T follicular helper cell (primary cell): ENCODE results near the gene TBC1D1.

ENCODE experiments used
- DNase-seq: peaks from one replicate; pipeline ENCODE4 v3.0.0-alpha.2; 2020; ENCODE audit warnings: low read depth

The TBC1D1 gene

DNA sequence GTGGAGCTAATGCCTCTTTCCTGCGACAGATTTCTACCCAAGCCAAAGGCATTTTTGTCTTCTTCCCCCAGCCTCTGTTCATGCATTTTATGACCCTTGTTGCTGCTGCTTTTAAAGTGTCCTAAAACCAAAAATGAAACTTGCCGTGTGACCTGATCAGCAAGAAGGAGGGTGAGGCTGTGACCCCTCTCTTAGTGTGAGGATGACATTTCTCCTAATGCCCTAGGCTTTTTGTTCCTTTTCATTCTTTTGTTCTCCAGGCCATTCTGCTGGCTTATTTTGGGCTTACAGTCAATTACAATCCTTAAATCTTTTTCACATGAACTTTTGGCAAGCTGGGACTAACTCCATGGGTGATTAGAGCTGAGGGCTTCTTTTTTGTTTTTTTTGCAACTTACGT is 103.7 kb downstream of the TBC1D1 start:
- DNase-seq, result no peak

DNA sequence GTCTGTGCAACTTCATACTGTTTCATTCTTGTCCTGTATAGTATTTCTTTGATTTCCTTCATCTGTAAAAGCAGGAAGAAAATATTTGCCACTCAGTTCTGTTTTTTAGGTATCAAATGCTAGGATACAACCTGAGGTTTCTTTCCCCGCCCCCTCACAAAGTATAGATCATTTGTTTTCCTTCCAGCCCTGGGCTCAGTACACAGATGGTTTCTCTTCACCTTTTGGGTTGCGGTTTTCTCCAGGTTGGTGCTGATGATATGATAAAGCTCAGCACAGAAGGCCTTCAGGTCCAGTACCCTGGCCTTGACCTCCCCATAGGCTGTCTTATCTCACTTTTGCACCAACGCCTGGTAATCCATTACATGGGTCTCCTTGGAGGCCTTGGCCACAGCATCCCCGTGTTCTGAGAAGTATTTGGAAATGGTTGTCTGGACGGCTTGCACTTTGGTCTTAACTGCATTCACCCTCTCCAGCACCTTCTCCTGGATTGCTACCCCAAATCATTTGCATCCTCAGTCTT is 104.5 kb downstream of the TBC1D1 start:
- DNase-seq, result no peak

DNA sequence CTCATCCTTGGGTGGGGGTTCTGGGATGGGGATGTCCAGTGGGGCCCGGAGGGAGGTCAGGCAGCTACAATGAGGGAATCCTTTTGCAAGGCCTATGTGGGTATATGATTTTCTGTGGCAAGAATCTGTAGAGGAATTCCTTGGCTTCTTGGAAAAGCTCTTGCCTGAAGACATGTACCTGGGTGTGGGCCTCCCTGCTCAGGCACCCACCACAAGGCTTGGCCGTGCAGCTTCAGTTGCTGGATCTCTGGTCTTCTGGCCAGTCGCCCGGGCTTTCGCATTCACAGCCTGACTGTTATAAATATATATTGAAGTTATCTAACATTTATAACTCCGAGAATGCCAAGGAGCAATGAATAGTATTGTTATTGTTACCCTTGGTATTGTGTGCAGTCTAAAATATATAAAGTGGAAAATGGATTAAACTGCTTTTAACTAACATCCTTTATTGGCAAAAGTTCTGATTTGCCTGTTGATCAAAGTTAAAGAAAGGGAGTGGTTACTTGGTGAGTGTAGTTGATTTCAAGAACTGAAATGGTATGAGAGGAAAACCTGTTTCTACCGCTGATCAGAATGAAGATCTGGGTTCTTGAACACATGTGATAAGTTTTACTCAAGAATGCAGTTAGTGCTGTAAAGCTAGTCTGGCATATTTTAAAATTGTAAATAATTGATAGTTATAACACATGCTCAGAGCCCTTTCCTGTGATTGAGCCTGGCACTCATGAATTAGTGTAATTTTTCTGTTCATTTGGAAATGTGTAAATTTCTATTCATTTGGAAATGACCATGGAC is 105.3 kb downstream of the TBC1D1 start:
- no peak for DNase-seq

DNA sequence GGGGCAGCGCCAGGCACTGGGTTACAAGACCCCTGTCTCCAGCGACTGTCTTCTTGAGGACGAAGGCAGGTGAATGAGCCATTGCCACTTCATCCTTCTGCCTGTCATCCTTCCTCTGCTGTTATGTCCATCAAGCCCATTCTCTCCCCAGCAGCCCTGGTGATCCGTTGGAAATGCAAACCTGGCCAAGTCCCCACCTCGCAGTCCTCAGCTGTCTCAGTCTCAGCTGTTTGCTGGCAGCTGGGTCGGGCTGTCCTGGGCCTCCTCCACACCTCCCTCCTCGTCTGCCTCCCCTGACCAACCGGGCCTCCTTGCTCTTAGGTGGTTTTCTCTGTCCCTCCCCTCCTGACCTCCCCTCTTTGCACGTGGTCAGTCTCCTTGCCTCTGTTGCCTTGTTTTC is 107.3 kb downstream of the TBC1D1 start:
- DNase-seq, result no peak

- DNase-seq, result no peak
These were observed 108.3 kb downstream of the TBC1D1 start for GRCh38 chr4:37999000-37999716.

GRCh38 chr4:37999965-38000364 is 109.1 kb downstream of the TBC1D1 start:
- no peak for DNase-seq

- DNase-seq, result no peak
These were observed 111.0 kb downstream of the TBC1D1 start for GRCh38 chr4:38001927-38002326.

DNA sequence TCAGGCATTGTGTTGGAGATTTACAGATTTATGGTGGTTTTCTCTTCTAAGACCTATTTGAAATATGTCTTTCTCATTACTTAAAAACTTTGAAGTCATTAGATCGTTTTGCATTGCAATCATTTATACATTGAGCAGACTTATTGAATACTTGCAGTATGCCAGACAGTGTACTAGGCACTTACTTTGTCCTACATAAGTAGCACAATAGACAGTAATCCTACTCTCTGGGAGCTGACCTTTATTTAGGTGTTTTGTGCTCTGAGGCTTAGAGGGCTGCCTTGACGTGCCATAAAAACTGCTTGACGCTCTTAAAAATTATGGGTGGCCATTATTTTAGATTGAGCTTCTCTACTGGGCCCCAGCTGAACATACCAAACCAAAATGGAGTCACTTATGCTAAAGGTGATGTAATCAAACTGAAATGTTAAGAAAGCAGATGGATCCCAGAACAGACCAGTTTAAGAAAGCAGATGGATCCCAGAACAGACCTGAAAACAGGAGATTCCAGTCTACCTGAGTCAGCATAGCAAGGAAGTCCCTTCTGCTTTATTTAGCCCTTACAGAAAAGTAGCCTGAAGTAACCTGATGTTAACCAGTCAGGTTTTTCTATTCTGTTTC is 111.7 kb downstream of the TBC1D1 start:
- no peak for DNase-seq

- DNase-seq, result no peak
These were observed 112.2 kb downstream of the TBC1D1 start for GRCh38 chr4:38003102-38003501.

- no peak for DNase-seq
These were observed 112.7 kb downstream of the TBC1D1 start for GRCh38 chr4:38003628-38004027.

GRCh38 chr4:38004062-38004461 is 113.2 kb downstream of the TBC1D1 start:
- DNase-seq, result no peak

DNA sequence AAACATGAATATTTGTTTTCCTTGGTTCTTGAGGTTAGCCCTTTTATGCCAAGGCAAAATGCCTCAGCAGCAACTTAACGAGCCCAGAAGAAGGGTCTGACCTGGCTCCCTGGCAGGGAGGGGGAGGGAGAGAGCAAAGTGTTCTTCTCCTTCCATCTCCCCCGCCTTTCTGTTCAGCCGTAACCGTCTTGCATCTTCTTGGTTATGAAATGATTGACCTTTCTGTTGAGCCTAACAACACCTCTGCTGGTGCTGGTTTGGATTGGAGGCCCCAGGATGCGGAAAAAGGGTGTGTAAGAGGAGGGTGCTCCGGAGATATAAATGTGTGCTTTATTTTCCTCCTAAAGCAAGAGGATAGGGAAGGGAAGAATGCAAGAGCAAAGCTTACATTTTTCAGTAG is 114.0 kb downstream of the TBC1D1 start:
- DNase-seq, result no peak

DNA sequence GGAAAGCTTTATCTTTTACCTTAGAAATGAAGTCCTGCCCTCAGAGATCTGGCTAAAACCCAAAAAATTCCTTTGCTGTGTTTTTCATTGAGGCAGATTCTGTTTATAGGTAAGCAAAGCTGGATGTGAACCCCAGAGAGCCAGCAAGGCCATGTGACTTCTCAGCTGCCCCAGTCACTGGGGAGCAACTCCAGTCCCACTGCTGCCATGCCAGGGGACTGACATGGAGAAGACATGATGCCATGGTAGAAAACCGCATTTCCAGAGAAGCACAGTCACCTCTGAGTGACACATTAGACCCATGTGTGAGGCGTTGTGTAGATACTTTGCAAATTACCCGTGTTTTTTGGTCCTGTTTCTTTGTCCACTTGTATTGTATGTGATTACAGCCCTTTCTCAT is 114.8 kb downstream of the TBC1D1 start:
- DNase-seq, result no peak

- DNase-seq, result no peak
These were observed 116.8 kb downstream of the TBC1D1 start for GRCh38 chr4:38007645-38008044.

DNA sequence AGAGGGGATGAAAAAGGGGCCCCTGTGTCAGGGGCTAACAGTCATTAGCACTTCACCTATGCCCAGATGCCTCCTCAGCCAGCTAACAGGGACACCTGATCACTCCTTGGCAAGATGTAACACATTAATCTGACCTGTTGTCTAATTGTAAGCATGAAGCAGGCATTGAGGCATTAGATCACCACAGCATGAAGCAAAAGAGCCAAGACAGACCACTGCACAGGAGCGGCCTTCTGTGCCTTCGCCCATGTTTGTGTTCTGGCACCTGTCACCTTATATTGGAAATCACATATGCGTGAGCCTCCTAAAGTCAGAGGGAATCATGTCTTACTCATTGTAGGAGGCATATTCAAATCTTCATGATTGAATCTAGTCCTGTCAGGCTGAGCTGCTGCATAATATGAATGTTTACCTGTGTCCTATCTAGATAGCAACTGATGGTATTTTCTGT is 117.7 kb downstream of the TBC1D1 start:
- no peak for DNase-seq

DNA sequence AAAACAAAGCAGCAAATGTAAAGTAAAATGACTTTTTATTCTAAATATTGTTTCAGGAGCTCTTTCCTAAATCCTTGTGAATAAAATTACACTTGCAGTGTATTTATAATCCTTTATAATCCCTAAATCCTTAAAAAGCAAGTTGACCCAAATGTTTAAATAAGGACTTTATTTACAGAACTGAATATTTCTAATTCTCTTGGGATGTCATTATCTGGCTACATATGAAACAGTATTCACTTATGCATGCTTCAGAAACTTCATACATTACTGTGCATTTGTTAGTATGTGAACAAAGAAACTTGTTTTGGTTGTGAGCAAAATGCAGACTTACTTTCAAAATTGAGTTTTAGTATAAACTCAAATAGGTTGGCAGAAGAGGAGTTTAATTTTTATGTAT is 118.5 kb downstream of the TBC1D1 start:
- DNase-seq, result no peak

GRCh38 chr4:38009949-38010348 is 119.1 kb downstream of the TBC1D1 start:
- no peak for DNase-seq

DNA sequence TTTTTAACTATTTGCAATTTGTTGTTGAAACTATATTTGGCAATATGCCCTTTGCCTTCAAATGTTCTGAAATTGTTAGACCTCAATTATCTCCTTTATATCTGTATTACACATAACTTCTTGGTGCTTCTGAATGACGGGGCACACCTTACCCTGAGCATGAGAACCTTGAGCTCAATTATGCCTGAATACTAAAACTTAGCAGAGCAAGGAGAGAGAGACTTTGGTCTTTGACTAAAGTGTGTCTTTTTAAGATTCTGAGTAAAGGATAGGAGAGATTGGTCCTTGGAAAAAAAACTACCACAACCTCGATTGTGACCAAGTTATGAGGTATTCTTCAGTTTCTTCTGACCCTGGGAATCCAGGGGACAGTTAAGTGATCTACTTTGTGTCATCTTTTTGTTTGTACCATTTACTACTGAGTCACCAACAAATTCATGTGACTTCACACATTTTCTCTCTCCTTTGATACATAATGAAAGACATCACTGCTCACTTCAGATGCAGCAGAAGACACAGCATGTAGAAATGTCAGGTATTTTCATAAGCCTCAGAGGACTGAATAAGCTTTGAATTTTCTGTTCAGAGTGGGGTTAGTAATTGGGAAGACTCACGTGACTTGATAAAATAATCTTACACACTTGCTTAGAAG is 120.8 kb downstream of the TBC1D1 start:
- DNase-seq, result no peak

- no peak for DNase-seq
These were observed 122.8 kb downstream of the TBC1D1 start for GRCh38 chr4:38013461-38014366.

DNA sequence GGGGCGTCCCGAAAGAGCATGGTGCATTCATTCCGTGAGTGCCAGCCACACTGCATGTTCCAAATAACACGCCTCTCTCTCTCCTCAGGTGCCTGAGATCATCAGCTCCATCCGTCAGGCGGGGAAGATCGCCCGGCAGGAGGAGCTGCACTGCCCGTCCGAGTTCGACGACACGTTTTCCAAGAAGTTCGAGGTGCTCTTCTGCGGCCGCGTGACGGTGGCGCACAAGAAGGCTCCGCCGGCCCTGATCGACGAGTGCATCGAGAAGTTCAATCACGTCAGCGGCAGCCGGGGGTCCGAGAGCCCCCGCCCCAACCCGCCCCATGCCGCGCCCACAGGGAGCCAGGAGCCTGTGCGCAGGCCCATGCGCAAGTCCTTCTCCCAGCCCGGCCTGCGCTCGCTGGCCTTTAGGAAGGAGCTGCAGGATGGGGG is 123.6 kb downstream of the TBC1D1 start:
- no peak for DNase-seq

- no peak for DNase-seq
These were observed 125.1 kb downstream of the TBC1D1 start for GRCh38 chr4:38015886-38016515.
